Amygdala (tissue), 56 donors: ENCODE measurements around the gene LINS1.
A peak's percentile ranks its signal among the peaks of the same experiment; 100 is the strongest.

Experiments used
- DNase-seq, 56 donors: peaks; one replicate each; lab custom pipeline; 2025; lab: John Stamatoyannopoulos, UW

LINS1 gene

GRCh38 chr15:100560323-100560722 lies 41.7 kb downstream of the LINS1 start:
- DNase-seq = no peak

DNA sequence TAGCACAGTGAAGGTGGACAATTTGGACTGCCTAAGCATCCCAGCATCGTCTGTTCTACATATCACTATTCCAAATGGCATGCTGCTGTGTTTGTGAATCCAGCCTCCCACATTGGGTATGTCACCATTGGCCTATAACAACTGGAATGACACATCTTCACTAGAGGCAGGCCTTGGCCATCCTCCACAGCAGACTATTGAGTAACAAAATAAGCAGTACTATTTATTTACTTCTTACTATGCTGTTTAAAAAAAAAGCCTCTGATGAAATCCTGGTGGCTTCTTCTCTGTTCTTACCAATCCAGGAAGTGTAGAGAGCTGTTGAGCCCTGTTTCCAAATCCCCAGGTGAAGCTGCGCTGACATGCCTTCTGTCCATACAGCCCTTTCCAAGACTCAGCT lies 42.7 kb downstream of the LINS1 start:
- no peak for DNase-seq

- no peak for DNase-seq
Observed at GRCh38 chr15:100558771-100559254, 43.2 kb downstream of the LINS1 start.

GRCh38 chr15:100553468-100553867 lies 48.5 kb downstream of the LINS1 start:
- DNase-seq = no peak

GRCh38 chr15:100547961-100548360 lies 54.0 kb downstream of the LINS1 start:
- DNase-seq = no peak

DNA sequence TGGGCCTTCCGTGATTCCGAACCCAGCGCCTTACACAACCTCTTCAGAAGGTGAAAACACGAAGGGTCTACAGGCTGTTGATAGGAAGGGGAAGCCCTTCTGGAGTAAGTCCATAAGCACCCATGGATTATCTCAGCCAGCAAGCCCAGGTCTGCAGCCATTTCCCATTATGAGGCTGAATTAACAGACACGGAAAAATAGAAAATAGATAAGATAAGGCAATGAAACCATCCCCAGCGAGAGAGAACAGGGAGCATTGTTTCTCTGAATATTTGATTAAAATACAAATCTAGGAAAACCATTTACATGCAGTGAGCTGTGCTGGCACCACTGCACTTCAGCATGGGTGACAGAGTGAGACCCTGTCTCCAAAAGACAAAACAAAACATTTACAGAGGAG lies 57.0 kb downstream of the LINS1 start:
- no peak for DNase-seq

GRCh38 chr15:100544338-100544841 lies 57.6 kb downstream of the LINS1 start:
- no peak for DNase-seq

DNA sequence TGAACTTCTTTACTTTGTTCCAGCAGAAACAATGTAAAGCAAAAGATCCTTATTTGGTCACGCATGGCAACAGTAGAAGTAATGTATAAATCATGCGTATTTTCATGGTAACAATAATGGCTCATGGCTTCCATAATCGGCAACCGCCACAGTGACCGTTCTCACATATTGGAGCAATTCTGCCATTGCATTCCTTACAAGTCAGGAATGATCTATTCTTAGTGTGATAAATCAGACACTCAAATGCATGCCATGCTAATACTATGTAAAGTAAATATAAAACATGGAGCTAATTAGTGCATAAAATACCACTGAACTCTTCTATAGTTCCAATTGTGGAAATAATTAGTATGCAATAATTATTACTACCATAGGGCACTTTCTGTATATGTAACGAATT lies 59.7 kb downstream of the LINS1 start:
- no peak for DNase-seq

DNA sequence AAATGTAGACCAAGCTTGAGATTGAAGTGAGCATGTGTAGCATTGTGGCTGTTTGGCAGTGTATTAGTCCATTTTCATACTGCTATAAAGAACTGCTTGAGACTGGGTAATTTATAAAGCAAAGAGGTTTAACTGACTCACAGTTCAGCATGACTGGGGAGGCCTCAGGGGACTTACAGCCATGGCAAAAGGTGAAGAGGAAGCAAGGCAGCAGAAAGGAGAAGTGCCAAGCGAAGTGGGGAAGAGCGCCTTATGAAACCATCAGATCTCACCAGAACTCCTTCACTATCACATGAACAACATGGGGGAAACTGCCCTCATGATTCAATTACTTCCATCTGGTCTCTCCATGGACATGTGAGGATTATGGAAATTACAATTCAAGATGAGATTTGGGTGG lies 64.7 kb downstream of the LINS1 start:
- peak in 1 of 56 donors; percentile 7 for DNase-seq

DNA sequence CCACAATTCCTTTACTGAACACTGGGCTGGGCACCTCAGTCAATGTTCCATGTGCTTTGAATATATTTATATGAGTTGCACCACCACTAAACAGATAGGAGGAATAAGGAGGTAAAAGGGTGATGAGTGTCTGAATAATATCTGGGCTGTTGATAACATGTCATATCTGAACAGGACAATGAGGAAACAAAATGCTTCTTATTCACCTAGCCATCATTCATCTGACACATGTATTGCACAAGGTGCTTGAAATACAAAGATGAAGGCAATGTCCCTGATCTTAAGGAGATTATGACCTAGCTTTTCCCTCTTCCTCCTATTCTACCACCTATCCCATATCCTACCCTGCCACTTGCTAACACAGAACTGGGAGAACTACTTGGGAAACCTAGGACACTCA lies 65.3 kb downstream of the LINS1 start:
- DNase-seq = no peak

GRCh38 chr15:100533886-100534285 lies 68.1 kb downstream of the LINS1 start:
- DNase-seq = no peak

DNA sequence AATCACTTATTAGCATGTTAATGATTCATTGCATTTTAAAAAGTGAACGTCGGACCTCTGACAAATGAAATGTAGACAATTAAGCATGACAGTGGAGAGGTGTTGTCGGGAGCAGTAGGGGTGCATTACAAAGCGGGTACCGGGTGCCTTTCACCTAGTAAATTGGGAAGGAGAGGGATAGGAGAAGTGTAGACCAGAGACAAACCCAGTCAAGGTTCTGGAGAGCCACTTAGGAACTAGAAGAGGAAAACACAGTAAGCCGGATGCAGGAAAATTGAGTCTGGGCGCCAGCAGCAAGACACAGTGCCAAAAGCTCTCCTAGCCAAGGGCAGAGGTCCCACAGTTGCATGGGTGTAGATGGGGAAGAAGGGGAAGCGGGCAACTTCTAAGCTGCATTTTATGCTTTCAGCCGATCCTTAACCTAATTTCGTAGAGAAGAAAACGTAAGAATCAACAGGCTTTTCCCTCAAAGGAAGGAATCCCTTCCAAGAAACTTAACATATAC lies 70.1 kb downstream of the LINS1 start:
- peak in 3 of 56 donors; percentile 6 to 25 (median 12) for DNase-seq

GRCh38 chr15:100531204-100531603 lies 70.8 kb downstream of the LINS1 start:
- no peak for DNase-seq

GRCh38 chr15:100529556-100529955 lies 72.4 kb downstream of the LINS1 start:
- DNase-seq = no peak

DNA sequence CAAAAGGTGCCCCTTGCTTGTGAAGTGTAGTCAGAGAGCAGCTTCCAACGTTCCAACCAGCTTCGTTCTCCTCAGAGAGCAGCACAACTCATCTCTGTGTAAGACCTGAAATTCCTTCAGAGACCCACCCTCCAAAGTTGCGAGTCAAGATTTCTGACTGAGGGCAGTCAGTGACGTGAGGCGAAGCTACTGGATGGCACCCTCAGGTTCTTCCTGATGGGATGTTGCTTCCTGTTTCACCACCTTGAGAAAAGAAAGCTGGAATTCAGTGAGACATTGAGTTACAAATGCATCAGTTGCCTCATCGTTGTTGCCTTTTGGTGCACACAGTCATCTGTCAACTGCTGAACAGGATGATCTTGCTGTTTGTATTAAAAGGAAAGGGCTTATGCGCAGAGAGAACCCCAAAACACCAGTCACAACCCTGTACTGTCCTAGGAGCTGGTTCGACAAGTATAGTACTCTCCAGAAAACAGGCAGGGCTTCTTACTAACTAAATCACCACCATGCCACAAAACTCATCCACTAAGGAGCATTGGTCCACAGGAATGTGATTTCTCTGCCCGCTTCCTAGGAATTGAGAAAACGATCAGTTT lies 73.1 kb downstream of the LINS1 start, which contains the start of gene CERS3:
CERS3 (minus strand) TSS at position 118 of the 596 bp plus-strand sequence. CDS start 27,101 bp downstream, outside the sequence.
- no peak for DNase-seq

DNA sequence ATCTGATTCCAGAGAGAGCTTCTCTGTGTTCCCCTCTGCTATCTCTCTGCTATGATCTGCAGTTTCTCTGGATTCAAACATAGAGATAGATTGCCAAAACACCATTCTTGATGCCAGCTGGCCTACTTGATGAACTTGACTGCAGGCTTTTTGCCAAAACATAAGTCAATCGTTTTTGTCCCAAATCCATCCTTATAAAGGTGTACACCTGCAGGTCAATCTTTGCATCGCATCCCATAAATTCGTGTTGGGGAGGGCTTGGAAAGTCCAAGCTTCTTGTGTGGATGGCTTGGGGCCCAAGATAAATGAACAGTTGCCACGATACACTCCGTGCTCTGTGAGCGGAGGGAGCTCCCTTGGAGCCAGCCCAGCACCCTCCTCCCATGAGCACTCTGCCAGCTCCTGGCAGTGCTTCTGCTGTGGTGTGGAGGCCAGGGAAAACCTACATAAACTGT lies 75.9 kb downstream of the LINS1 start:
- DNase-seq = peak in 46 of 56 donors; percentile 4 to 74 (median 40)

DNA sequence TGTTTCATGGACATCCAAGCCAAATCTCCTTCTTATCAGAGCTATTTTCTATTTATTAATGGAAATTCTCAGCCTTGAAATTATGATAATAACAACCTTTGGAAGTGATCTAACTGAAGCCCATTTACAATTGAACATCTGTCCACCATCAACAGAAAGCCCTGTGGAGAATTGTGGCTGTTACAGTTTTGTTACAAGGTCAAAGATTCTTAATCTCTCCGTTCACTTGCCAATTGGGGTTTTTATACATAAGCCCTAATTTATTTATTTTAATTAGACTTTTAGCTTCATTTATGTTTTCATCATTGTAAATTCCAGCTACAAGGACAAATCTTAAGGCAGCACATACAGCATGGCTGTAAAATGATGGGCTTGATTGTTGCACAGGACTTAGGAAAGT lies 76.5 kb downstream of the LINS1 start:
- no peak for DNase-seq

DNA sequence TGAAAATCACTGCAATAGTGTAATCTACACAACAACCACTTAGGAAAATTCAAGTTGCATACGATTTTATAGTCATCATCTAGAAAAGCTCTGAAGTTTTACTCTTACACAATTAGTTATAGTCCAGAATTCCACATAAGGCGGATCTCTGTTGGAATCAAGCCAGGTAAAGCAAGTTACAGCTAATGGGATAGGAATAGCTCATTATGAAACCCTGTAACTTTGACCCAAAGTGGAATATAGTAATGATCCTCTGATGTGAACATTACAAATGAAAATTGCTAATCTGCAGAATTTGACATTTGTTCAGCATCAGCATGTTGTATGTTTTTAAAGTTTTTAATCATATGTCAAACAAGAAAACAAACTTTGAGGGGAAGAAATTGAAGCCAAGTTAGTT lies 77.7 kb downstream of the LINS1 start:
- DNase-seq = no peak

DNA sequence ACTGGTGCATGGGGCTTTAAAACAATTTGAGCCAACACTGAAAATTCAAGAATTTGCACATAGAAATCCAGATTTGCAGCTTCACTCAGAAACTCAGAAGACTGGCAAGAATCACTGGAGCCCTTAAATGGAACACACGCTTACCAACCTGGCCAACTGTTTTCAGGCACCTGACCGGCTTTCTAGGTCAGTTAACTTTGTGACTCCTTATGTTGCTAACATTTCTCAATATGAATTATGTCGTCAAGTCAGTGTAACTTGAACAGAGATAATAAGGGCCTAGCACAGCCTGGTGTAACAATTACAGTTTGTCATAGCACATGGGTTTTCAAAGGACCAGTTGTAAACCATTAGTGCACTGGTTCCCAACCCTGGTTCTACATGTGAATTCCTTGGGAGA lies 80.1 kb downstream of the LINS1 start:
- no peak for DNase-seq

- peak in 1 of 56 donors; percentile 4 for DNase-seq
Observed at GRCh38 chr15:100520132-100520921, 81.7 kb downstream of the LINS1 start.

DNA sequence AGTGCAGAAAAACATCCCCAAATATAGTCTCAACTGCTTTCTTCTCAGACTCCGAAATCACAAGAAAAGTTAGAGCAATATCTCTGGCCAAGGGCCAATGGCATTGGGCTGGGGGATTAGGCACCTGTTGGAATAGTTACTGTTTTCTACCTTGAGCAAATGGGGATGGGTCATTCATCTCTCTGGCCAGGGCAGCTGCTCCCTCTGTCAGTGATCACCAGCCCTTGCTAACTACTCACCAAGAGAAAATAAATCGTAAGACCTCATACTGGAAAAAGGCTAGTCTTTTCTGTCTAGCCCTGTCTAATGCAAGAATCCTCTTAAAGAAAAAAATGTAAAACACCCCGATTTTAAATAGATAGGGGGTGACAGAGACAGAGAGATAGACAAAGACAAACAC lies 84.1 kb downstream of the LINS1 start:
- DNase-seq = no peak
